Hair follicular keratinocyte (primary cell): Measurements from ENCODE around the gene NEU4. TPM values are rescaled to one million over a fixed set of nuclear protein-coding genes. Genes with fewer than 3 reads are reported as not detected.

Source experiments
- total RNA-seq: library from RNA; depleted of rRNA; stranded (reverse); fragments of >200 nt; gene quantifications from 2 replicates; pipeline ENCODE4 v1.2.3, GENCODE V29; 2015

NEU4 gene, protein sequence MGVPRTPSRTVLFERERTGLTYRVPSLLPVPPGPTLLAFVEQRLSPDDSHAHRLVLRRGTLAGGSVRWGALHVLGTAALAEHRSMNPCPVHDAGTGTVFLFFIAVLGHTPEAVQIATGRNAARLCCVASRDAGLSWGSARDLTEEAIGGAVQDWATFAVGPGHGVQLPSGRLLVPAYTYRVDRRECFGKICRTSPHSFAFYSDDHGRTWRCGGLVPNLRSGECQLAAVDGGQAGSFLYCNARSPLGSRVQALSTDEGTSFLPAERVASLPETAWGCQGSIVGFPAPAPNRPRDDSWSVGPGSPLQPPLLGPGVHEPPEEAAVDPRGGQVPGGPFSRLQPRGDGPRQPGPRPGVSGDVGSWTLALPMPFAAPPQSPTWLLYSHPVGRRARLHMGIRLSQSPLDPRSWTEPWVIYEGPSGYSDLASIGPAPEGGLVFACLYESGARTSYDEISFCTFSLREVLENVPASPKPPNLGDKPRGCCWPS
- total RNA-seq: not detected in 2 replicates

DNA sequence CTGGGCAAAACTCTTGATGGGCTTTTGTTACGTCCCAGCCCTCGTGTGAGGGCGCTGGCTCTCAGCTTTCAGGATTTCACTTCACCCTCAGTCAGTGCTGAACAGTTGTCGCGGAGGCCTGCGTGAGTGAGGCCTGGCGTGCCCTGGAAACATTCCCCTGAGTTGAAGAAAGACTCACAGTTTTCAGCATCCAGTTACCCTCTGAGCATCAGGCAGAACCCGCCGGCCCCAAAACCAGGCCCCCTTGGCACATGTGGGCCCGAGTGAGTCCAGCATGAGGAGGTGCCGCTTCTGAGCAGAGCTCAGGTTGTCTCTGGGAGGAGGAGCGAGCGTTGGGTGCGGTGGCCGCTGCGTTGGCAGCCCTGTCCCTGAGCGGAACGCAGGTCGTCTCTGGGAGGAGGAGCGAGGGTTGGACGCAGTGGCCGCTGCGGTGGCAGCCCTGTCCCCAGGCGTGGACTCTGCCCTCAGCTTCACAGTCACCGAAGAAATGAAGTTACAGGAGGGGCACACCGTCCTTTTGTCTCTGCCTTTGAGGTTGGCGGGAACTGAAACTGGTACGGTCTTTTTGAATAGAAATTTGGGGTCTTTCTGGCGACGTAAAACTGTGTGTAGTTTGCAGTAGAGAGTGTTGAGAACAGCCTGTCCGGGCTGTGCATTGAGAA lies at the start of gene NEU4:
NEU4 (plus strand) TSS at position 473 of the 662 bp plus-strand sequence. CDS start 5,292 bp downstream, outside the sequence.

DNA sequence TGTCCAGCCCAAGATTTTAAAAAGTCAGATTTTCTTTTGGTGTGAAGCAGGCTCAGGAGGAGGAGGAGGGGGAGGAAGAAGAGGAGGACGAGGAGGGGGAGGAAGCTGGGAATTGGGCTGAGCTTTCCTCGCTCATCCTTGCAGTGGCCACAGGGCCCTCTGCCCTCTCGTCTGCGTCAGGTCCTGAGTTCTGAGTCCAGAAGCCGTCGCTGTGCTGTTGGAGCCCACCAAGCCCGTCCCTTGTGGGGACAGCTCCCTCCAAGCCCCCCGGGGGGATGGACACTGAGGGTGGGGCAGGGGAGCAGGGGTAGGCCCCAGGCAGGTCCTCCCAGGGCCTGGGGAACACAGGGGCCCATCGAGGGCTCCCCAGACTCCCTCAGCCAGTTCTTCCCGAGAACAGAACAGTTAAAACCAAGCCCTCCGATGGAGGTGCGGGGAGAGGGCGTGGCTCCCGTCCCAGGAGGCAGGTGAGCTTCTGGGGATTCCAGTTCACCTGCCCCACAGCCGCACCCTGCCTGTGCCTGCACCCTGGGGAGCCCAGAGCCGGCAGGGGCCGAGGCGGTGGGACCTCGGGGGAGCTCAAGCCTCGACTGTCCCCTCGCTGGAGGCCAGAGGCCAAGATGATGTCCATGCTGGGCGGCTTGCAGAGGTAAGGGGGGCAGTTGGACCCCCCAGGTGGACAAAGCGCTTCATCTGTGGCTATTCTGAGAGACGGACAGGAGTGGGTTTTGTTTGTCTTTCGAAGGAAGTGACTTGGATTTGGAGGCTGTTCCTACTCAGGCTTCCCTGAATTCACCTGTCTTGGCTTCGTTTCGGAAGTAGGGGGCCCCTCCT lies 32.4 kb upstream of the NEU4 start, which contains the start of gene GAL3ST2:
GAL3ST2 (plus strand) TSS at position 487 of the 834 bp plus-strand sequence; CDS start at position 621, 134 bp downstream.

DNA sequence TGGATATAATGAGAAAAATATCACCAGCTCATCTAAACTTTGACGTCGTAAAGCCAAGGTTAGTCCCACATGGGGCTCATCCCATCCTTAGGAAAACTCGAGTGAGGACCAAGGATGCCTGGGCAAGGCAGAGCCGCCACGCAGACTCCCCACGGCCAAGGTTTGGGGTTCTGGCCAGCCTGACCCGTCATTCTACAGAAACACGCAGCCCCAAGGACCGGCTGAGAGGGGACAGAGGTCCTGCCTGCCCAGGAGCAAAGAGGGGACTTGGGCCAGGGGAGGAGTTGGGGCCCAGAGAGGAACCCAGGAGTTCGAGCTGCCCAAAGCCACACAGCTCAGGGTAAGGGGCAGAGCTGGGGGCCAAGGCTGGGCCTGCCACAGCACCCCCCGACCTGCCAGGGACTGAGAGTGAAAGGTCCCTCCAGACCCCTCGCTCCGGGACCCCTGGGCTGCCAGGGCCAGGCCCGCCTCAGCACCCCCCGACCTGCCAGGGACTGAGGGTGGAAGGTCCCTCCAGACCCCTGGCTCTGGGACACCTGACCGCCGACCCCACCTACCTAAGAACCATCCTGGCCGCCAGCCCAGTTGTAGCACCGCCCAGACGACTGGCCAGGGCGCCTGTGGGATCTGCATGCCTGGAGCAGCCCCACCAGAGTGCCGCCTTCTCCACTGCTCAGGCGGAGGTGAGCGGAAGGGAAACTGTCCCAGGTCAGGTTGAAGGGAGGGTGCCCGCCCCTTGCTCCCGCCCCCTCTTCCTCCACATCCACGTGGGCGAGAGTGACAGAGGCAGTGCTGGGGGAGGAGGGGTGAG lies 49.4 kb downstream of the NEU4 start, which contains the start of gene PDCD1:
PDCD1 (minus strand) TSS at position 689 of the 811 bp plus-strand sequence; CDS start at position 633, 56 bp downstream.

Other genes starting within 250 kb of the NEU4 start
- gene THAP4, start 172.0 kb upstream of the NEU4 start, total RNA-seq: 52.6 and 67.6 TPM in 2 replicates
- 58.7 and 61.1 TPM in 2 replicates for gene ATG4B, start 171.5 kb upstream of the NEU4 start, total RNA-seq
- gene DTYMK, start 122.4 kb upstream of the NEU4 start, total RNA-seq: 37.5 and 82.9 TPM in 2 replicates
- 9.8 and 18.5 TPM in 2 replicates for gene ING5, start 107.2 kb upstream of the NEU4 start, total RNA-seq
- gene D2HGDH, start 74.6 kb upstream of the NEU4 start, total RNA-seq: 8.9 and 11.6 TPM in 2 replicates
- not detected in 2 replicates for gene GAL3ST2, start 32.4 kb upstream of the NEU4 start, total RNA-seq
- gene PDCD1, start 49.7 kb downstream of the NEU4 start, total RNA-seq: not detected in 2 replicates
- gene RTP5, start 60.5 kb downstream of the NEU4 start, total RNA-seq: not detected in 2 replicates